Stimulated activated CD4-positive, alpha-beta T cell treated with anti-CD3 and anti-CD28 coated beads, Interleukin-15, amount 100 ng/mL, for 48 hours (primary cell): ENCODE results near the gene OTUD4.
"Not testable (repeated sequence)": the region's sequence is repeated elsewhere in the genome, so short reads cannot be mapped to it uniquely, and the experiment has no call there.

Experiments used
- DNase-seq, 2 donors: peaks; one replicate each; pipeline ENCODE4 v3.0.0-alpha.2; 2020; ENCODE audit warnings: low read depth in 2 of 2

OTUD4 gene, protein sequence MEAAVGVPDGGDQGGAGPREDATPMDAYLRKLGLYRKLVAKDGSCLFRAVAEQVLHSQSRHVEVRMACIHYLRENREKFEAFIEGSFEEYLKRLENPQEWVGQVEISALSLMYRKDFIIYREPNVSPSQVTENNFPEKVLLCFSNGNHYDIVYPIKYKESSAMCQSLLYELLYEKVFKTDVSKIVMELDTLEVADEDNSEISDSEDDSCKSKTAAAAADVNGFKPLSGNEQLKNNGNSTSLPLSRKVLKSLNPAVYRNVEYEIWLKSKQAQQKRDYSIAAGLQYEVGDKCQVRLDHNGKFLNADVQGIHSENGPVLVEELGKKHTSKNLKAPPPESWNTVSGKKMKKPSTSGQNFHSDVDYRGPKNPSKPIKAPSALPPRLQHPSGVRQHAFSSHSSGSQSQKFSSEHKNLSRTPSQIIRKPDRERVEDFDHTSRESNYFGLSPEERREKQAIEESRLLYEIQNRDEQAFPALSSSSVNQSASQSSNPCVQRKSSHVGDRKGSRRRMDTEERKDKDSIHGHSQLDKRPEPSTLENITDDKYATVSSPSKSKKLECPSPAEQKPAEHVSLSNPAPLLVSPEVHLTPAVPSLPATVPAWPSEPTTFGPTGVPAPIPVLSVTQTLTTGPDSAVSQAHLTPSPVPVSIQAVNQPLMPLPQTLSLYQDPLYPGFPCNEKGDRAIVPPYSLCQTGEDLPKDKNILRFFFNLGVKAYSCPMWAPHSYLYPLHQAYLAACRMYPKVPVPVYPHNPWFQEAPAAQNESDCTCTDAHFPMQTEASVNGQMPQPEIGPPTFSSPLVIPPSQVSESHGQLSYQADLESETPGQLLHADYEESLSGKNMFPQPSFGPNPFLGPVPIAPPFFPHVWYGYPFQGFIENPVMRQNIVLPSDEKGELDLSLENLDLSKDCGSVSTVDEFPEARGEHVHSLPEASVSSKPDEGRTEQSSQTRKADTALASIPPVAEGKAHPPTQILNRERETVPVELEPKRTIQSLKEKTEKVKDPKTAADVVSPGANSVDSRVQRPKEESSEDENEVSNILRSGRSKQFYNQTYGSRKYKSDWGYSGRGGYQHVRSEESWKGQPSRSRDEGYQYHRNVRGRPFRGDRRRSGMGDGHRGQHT

DNA sequence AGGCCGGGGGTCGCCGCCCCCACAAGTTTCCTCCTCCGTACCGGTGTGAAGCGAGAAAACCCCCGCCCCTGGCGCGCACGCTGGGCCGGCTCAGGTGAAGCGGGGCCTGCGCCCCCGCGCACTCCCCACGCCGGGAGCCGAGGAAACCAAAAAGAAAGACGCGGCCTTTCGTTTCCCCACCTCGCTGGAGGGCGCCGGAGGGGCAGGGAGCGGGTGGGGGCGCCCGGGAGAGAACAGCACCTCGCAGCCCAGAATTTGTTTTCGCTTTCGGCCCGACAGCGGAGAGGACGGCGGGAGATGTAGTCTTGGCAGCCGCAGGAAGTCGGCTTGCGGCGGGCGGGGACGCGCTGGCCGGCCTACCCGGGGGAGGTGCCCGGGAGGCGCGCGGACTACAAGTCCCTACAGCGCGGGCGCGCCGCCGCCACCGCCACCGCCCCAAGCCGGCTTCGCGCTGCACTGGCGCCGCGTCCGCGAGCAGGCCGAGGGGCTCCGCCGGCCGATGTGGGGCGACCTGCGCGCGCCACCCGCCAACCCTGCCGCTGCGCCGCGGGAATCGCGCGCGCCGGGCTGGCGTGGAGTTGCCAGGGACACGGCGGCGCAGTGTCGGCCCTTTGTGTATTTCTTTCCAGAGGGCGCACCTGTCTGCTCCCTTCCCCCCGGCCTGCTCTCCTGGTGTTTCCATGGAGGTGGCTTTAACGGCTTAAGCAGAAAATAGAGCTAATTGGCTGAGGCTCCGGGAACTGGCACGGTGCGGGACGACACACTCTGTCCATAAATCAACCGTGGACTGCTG is at the start of gene OTUD4:
TSS of gene OTUD4 (minus strand) at position 292 of the 793 bp plus-strand sequence. CDS start 616 bp downstream, outside the sequence.
- peak; percentile 92 to 93 for DNase-seq

- DNase-seq: not testable (repeated sequence)
Measured at GRCh38 chr4:145223228-145223627, 42.8 kb upstream of the OTUD4 start.

DNA sequence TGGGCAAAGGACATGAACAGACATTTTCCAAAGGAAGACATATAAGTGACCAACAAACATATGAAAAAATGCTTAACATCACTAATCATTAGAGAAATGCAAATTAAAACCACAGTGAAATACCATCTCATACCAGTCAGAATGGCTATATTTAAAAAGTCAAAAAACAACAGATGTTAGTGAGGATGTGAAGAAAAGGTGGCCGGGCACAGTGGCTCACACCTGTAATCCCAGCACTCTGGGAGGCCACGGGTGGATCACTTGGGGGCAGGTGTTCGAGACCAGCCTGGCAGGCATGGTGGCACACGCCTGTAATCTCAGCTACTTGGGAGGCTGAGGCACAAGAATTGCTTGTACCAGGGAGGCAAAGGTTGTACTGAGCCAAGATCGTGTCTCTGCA is 41.1 kb upstream of the OTUD4 start:
- not testable (repeated sequence) for DNase-seq

GRCh38 chr4:145219090-145219489 is 38.7 kb upstream of the OTUD4 start:
- DNase-seq: no peak

DNA sequence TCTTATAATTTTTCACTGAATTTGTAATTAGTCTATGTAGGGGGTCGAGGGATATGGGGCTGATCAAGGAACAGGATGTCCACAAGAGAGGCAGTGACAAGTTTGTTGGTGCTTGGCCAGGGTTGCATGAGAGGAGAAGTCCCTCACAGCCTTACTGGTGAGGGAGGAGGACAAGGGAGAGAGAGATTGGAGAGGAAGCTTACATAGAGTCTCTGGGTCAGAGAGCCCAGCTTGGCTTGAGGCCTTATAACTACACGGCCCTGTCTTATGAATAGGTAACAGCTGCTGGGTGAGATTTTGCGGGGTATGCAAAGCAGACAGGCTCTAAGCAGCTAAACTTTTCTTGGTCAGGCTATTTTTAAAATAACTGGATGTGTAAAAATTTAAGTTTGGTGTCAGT is 37.9 kb upstream of the OTUD4 start:
- no peak for DNase-seq

DNA sequence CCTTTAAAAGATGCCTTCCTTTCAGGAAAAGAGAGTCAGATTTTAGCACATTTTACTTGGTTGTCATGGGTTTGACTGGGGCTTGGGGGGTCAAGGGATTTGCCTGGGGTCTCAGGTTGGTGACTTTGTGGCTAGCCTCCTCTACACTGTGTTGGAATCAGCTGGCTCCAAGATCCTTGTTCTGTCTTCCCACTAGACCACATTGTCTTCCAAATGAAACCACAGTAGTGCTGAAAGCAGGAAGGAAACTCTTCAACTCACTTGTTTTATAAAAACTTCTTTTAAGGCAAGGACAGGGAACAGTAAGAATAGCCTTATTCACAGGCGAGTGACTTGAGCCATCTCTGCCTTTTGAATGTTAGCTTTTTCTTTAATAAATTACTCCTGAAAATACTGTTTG is 37.0 kb upstream of the OTUD4 start:
- DNase-seq: no peak

GRCh38 chr4:145216535-145216934 is 36.1 kb upstream of the OTUD4 start:
- DNase-seq: no peak

GRCh38 chr4:145213245-145213644 is 32.9 kb upstream of the OTUD4 start:
- DNase-seq: no peak

DNA sequence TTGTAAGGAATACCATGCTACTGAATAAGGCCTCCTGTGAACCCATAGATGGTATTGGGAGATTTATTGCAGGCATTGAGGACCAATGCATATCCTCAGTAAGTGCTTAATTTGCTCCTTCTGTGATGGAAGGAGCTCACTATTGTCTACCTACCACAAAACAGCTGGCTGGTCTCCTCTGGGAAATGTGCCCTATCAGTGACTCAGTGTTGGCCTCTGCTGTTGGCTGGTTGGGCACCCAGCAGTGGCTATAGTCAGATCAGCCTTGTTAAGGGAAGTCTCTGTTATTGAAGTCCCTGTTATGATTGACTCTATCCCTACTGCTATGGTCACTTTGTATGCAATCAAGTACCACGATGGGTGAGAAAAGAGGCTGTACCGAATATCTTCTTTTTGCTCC is 27.5 kb upstream of the OTUD4 start:
- no peak for DNase-seq

DNA sequence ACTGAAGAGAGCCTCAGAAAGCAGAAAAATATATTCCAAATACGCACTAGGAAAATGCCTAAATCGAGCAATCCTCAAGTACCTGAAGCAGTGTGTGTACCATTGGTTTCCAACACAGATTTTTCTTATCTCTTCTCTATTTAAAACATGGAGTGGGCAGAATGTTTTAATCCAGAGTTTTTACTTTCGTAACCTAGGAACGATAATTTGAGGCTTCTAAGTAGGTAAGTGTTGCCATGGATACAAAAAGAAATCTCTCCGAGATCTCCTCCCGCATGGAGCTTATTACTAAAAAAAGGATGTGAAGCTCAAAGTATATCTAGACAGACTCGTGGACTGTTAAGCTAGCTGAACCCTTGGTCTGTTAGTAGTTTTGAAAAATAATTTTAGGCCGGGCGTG is 23.0 kb upstream of the OTUD4 start:
- DNase-seq: no peak

- no peak for DNase-seq
Measured at GRCh38 chr4:145200366-145200765, 20.0 kb upstream of the OTUD4 start.

DNA sequence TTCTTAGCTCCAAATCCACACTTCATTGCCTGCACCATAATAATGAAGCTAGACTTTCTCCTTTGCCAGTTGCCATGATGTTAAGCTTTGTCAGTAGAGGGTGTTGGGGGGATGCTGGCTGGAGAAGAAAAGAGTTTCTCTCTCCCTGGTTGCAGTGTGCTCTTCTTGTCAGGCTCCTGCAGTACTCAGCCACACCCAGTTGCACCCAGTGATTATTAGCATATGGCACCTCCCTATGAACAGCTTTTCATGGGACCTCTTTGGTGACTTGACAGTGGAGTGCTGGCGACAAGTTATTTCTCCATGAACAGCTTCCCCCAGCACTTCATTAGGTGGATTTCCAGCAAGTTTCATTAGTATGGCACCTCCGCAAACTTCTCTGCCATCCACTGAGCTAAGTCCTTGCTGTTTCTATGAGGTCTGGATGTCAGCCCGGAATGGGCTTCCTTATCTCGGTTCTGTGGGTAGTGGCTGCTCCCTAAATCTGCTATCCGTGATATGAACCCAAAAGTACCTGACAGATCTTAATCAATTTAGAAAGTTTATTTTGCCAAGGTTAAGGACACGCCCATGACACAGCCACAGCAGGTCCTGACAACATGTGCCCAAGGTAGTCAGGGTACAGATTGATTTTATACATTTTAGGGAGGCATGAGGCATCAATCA is 18.8 kb upstream of the OTUD4 start:
- DNase-seq: no peak

DNA sequence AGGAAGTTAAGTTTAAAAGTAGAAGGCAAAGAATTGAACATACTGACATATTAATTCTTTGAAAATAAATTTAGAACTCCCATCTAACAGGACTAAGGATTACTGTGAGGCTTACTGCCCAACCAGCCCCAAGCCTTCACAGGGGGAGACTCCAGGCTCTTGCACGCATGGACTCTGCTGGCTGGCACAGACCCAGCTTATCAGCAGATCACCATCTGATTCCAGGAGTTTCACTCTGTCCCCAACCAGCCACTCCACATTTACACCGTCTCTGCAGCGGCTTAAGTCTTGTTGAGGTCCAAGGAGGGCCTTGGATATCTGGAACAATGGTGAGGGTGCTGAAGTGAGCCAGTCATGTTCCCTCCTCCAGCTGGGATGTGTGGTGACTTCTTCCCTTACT is 16.4 kb upstream of the OTUD4 start:
- no peak for DNase-seq

GRCh38 chr4:145195167-145195952 is 15.0 kb upstream of the OTUD4 start:
- DNase-seq: no peak

DNA sequence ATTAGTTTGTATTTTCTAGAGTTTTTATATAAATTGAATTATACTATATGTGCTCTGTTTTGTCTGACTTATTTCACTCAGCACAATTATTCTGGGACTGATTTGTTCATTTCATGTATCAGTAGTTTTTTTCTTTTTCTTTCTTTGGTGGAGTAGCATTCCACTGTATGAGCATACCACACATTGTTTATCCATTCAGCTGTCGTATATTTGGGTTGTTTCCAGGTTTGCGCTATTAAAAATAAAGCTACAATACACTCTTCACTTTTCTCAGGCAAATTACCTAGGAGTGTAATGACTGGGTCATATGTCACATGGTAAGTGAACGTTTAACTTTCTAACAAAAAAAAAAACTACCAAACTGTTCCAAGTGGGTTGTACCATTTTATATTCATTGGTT is 9.6 kb upstream of the OTUD4 start:
- DNase-seq: no peak

DNA sequence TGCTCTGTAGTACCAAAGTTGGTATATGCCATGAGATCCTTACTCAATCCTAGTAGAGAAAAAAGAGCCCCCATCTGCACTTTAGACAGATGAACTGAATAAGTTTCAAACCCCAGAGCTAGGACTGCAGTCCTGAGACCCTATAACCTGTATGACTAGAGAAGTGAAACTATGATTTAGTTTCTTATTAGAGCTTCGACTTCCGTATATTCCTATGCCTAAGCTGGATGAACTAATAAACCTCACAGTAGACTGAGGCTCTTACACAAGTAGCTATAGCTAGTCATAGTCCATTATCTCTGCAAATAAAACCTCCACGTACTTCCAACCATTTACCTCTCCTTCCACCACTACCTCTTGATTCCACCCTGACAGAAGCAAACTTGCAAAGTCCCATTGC is 6.3 kb upstream of the OTUD4 start:
- DNase-seq: no peak

- no peak for DNase-seq
Measured at GRCh38 chr4:145183581-145183980, 3.2 kb upstream of the OTUD4 start.

DNA sequence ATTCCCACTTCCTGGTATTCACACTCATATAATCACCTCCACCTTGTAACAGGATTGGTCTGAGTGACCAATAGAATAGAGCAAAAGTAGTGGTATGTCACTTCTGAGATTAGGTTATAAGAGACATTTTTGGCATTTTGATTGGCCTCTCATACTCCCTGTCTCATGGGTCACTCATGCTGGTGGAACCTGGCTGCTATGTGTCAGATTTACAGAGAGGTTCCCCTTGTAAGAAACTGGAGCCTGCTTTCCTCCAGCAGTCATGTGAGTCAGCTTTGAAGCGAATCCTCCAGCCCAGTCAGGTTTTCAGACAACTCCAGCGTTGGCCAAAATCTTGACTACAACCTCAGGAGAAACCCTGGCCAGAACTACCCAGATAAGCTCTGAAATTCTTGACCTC is 2.6 kb upstream of the OTUD4 start:
- DNase-seq: no peak

GRCh38 chr4:145182222-145182621 is 1.8 kb upstream of the OTUD4 start:
- DNase-seq: no peak

DNA sequence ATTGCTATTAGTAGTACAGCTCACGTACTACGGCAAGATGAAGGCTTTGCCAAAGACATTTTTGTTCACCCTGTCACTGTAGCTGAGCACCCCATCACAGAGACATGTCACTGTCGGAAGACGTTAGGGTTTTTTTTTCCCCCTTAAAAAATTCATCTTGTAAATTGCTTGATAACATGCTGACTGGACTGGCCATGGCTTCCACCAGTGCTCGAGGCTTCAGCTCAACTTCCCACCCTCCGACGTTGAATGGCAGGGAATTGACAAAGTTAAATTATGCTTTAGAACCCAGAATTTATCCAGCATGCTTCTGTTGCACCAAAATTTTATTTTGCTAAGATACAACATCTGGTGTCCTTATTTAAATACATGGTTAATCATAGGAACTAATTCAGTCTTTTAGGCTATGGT is 707 bp upstream of the OTUD4 start:
- DNase-seq: no peak
